Heart left ventricle (tissue), 16 donors: ENCODE measurements around the gene ENTPD7. TPM values are rescaled to one million over a fixed set of nuclear protein-coding genes. Genes with fewer than 3 reads are reported as not detected.
"Not testable (repeated sequence)": the region's sequence is repeated elsewhere in the genome, so short reads cannot be mapped to it uniquely, and the experiment has no call there.

ENCODE experiments used
- ATAC-seq, 4 donors: fragments of 200-7000 bp; cut with Tn5 transposase; one replicate each; pipeline ENCODE4 v1.9.1; 2020 to 2022; ENCODE audit warnings: moderate library complexity in 4 of 4, mild to moderate bottlenecking in 3 of 4, moderate number of reproducible peaks in 1 of 4
- DNase-seq, 5 donors: peaks; one replicate each; pipeline ENCODE4 v3.0.0-alpha.2; 2020
- H3K27ac ChIP-seq, 12 donors: fragments of 200-600 bp; sonication (generic) in 4 of 12; one replicate each; pipeline versions ENCODE4 v1.5.0 to v1.8.0; 2016 to 2022; ENCODE audit warnings: mild to moderate bottlenecking in 2 of 12
- H3K27me3 ChIP-seq, 9 donors: fragments of 200-600 bp; sonication (generic) in 2 of 9; one replicate each; pipeline versions ENCODE4 v1.5.1 to v1.8.0; 2016 to 2022; ENCODE audit warnings: mild to moderate bottlenecking in 3 of 9
- H3K36me3 ChIP-seq, 9 donors: fragments of 200-600 bp; sonication (generic) in 2 of 9; one replicate each; pipeline versions ENCODE4 v1.5.0 to v1.8.0; 2018 to 2022; ENCODE audit warnings: mild to moderate bottlenecking in 2 of 9
- H3K4me1 ChIP-seq, 12 donors: fragments of 200-600 bp; sonication (generic) in 4 of 12; one replicate each; pipeline versions ENCODE4 v1.5.0 to v1.8.0; 2016 to 2022; ENCODE audit warnings: mild to moderate bottlenecking in 3 of 12
- H3K4me3 ChIP-seq, 12 donors: fragments of 200-600 bp; sonication (generic) in 4 of 12; one replicate each; pipeline versions ENCODE4 v1.5.0 to v1.8.0; 2017 to 2022; ENCODE audit warnings: mild to moderate bottlenecking in 9 of 12, moderate library complexity in 4 of 12
- H3K9me3 ChIP-seq, 12 donors: fragments of 200-600 bp; sonication (generic) in 4 of 12; one replicate each; pipeline versions ENCODE4 v1.5.0 to v1.8.0; 2016 to 2022; ENCODE audit warnings: mild to moderate bottlenecking in 1 of 12
- CTCF ChIP-seq, 12 donors: fragments of 200-600 bp; sonication (generic) in 4 of 12; IDR thresholded peaks; one replicate each; pipeline versions ENCODE4 v1.5.0 to v1.8.0; 2018 to 2022; ENCODE audit warnings: antibody characterized with exemption in 12 of 12, mild to moderate bottlenecking in 5 of 12
- POLR2A ChIP-seq, 2 donors: fragments of 450-650 bp; IDR thresholded peaks; one replicate each; pipeline ENCODE4 v1.6.1; 2017; ENCODE audit warnings: antibody characterized with exemption in 2 of 2, mild to moderate bottlenecking in 2 of 2, moderate library complexity in 2 of 2
- WGBS, 4 donors: extraction: QIAGEN DNeasy Blood & Tissue Kit in 2 of 4; methylation state at CpG; one replicate each; pipeline versions ENCODE4 v1.1.5 to v1.1.7; 2013 to 2018; 5-methylcytosine and 5-hydroxymethylcytosine counted together
- intact Hi-C, 10 donors: fragments of 100-400 bp; cut with DNase I; formaldehyde crosslinking; loops; one replicate each; pipeline versions ENCODE4 v1.11.1 to v1.14.2; 2022
- polyA plus RNA-seq, 2 donors: library from polyadenylated mRNA; stranded (reverse); fragments of 200-250 nt; gene quantifications; one replicate each; pipeline ENCODE4 v1.2.3, GENCODE V29; 2013
- total RNA-seq, 9 donors: library from RNA; depleted of rRNA in 2 of 9; stranded (reverse); fragments of >200 nt in 2 of 9; fragmentation: NEBNext Ultra II Directional in 3 of 9; extraction: Animal tissue kit (Norgen Biotek cat#: 25700) in 3 of 9; gene quantifications; one replicate each; pipeline versions ENCODE4 v1.1.0 to v1.2.4, GENCODE V29; 2016 to 2023
- donor health status: ischemic (EF 13 %, LVEDD 7.1; RV severe dilation, severe dysfunction).
- donor health status: healthy with polysubstance abuse.
- donor health status: DM: no; HTN: yes; CAD: no.
- donor health status: DM: no; HTN: no; CAD: no.
- donor health status: ischemic (EF 25% LVEDD 6.9; RV normal size, moderate dysfunction).
- donor health status: ischemic (EF 25% LVEDD 5.7; RV mildly dilated, moderate dysfunction).
- donor health status: healthy.
- donor health status: DM: yes; HTN: yes; CAD: no.
- donor health status: ischemic (EF 35%, LVEDD 5.7; RV mildly dilated, moderate dysfunction).
- donor health status: nonischemic (EF 11% LVEDD 7.7; RV severe dilation, severe dysfunction).
- donor health status: DM: yes; HTN: yes; CAD: no.
- donor health status: PGD.
- donor health status: ischemic (EF 29% LVEDD 5.4; RV normal size, mild dysfunction).
- donor health status: nonischemic (EF 23%, LVEDD 6.1; RV moderate dilation, normal function).

ENTPD7 gene
- total and polyA plus RNA-seq, 11 donors = 0.23 to 5.6 (median 2.7) TPM

DNA sequence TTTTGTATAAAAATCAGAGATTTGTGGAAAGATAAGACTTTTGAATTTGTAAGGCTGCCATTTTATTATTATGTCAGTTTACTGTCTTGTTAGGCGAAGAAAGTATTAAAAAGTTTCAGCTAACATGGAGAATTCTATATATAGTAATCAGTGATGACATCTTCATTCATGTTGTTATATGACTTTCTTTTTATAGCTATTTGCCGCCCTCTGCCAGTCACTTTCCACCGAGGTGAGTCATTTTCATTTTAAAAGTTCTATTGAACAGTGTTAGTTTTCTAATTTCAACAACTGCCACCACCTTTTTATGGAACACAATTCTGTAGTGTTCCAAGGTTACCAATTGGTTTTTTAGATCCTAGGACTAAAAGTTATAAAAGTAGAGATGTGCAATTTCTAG, 84.5 kb downstream of the ENTPD7 start:
- intact Hi-C loops = no loop called here
- TF ChIP-seq POLR2A (IDR thresholded peaks at IDR 0.05) (no peak), CTCF (IDR thresholded peaks at IDR 0.05) (no peak)
- WGBS, 4 donors = 54 to 65% (median 56%) methylated on average over 3 of the region's 3 CpGs
- Histone ChIP-seq H3K4me1 (peaks cover 0 to 24% (median 0%) of the 10 kb centered on the region in 12 donors), H3K27me3 (no peaks in the 10 kb centered on the region), H3K9me3 (peaks cover 0 to 25% (median 14%) of the 10 kb centered on the region in 12 donors), H3K4me3 (no peak overlapping the region), H3K27ac (peak overlapping the region in 3 of 12 donors; percentile 10 to 43 (median 40)), H3K36me3 (peaks cover 0 to 100% (median 98%) of the 10 kb centered on the region in 9 donors)
- DNase-seq (no peak), ATAC-seq (peak in 2 of 4 donors; percentile 37 to 64)

- 86 to 93% (median 92%) methylated on average over 2 of the region's 2 CpGs for WGBS, 4 donors
- Histone ChIP-seq H3K36me3 (peaks cover 0 to 100% (median 100%) of the 10 kb centered on the region in 9 donors), H3K4me1 (peaks cover 0 to 24% (median under 1%) of the 10 kb centered on the region in 12 donors)
- H3K27ac ChIP-seq, intact Hi-C loops, H3K4me3 ChIP-seq, H3K9me3 ChIP-seq, ATAC-seq, DNase-seq, H3K27me3 ChIP-seq: not testable (repeated sequence)
These were observed 86.9 kb downstream of the ENTPD7 start for GRCh38 chr10:99746166-99746565.

DNA sequence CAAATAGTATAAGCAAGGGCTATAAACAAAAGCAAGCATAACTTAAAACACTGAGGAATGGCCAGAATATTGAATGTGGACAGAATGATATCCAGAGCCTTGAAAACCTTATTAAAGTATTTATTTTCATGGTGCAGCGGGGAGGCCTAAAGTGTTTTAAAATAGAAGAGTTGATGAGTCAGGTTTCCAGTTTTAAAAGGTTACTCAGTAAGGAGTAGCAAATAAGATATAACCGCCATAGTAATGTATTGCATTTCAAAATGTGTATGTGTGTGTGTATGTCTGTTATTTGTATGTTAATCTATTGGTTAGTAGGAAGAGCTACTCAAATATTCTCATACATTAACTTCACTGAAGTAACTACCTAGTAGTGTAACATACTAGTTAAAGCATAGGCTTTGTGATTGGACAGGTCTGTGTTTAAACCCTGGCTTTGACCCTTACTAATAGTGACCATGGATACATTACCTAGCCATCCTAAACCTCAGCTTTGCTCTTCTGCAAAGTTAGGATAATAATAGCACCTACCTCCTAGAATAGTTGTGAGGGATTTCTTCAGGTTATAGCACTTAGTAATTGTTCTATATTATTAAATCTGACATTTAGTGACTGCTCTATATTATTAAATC, 89.6 kb downstream of the ENTPD7 start:
- intact Hi-C loops = no loop called here
- peaks cover 0 to 100% (median 100%) of the 10 kb centered on the region in 9 donors for H3K36me3 ChIP-seq
- no peak overlapping the region for H3K4me3 ChIP-seq
- H3K27me3 ChIP-seq = no peaks in the 10 kb centered on the region
- WGBS, 4 donors = 48 to 71% (median 64%) methylated on average over 2 of the region's 2 CpGs
- peak overlapping the region in 8 of 12 donors; percentile 5 to 70 (median 40) for H3K27ac ChIP-seq
- peaks cover 0 to 9% (median 0%) of the 10 kb centered on the region in 12 donors for H3K4me1 ChIP-seq
- DNase-seq (no peak), ATAC-seq (peak; percentile 37 to 71 (median 61))
- H3K9me3 ChIP-seq = no peaks in the 10 kb centered on the region
- no peak for TF ChIP-seq POLR2A (IDR thresholded peaks at IDR 0.05)
- no peak for TF ChIP-seq CTCF (IDR thresholded peaks at IDR 0.05)

DNA sequence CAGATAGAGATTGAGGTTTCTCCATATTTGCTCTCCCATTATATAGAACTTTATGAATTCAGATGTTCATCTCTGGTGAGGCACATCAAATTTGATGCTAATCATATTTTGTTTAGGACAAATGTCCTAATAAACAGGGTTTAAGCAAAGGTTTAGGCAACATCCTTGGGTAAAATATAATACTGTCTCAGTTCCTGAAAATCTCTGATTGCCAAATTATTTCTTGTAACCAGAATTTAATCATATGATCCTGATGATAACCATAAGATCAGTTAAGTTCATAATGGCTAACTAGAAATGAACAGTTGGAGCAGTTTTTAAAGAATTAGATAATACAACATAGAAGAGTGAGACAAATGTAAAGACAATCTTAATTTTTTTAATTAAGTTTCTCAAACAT, 91.3 kb downstream of the ENTPD7 start:
- DNase-seq = no peak
- Histone ChIP-seq H3K4me3 (no peak overlapping the region), H3K36me3 (peaks cover 0 to 100% (median 100%) of the 10 kb centered on the region in 9 donors), H3K27me3 (no peaks in the 10 kb centered on the region), H3K27ac (no peak overlapping the region), H3K9me3 (no peaks in the 10 kb centered on the region), H3K4me1 (peaks cover 0 to 5% (median 0%) of the 10 kb centered on the region in 12 donors)
- intact Hi-C loops = no loop called here
- no peak for ATAC-seq
- TF ChIP-seq CTCF (IDR thresholded peaks at IDR 0.05) = no peak
- TF ChIP-seq POLR2A (IDR thresholded peaks at IDR 0.05) = no peak

- DNase-seq = no peak
- intact Hi-C loops = no loop called here
- H3K27me3 ChIP-seq = no peaks in the 10 kb centered on the region
- 89 to 100% (median 96%) methylated on average over 1 of the region's 1 CpG for WGBS, 4 donors
- H3K4me1 ChIP-seq = no peaks in the 10 kb centered on the region
- H3K9me3 ChIP-seq = no peaks in the 10 kb centered on the region
- TF ChIP-seq CTCF (IDR thresholded peaks at IDR 0.05) (no peak), POLR2A (IDR thresholded peaks at IDR 0.05) (no peak)
- peaks cover 0 to 100% (median 98%) of the 10 kb centered on the region in 9 donors for H3K36me3 ChIP-seq
- no peak overlapping the region for H3K27ac ChIP-seq
- no peak overlapping the region for H3K4me3 ChIP-seq
- ATAC-seq = no peak
These were observed 95.4 kb downstream of the ENTPD7 start for GRCh38 chr10:99754670-99755069.
